ENCODE results near the gene MIS12. TPM values are rescaled to one million over a fixed set of nuclear protein-coding genes. Genes with fewer than 3 reads are reported as not detected.

The MIS12 gene
- total and polyA plus RNA-seq, 2 donors (not counting 1 experiment from before 2014, with no cell fraction given), result 20.9 to 41.1 TPM

GRCh38 chr17:5508810-5509209 is 22.4 kb downstream of the MIS12 start:
- TF ChIP-seq, protein P1, sequence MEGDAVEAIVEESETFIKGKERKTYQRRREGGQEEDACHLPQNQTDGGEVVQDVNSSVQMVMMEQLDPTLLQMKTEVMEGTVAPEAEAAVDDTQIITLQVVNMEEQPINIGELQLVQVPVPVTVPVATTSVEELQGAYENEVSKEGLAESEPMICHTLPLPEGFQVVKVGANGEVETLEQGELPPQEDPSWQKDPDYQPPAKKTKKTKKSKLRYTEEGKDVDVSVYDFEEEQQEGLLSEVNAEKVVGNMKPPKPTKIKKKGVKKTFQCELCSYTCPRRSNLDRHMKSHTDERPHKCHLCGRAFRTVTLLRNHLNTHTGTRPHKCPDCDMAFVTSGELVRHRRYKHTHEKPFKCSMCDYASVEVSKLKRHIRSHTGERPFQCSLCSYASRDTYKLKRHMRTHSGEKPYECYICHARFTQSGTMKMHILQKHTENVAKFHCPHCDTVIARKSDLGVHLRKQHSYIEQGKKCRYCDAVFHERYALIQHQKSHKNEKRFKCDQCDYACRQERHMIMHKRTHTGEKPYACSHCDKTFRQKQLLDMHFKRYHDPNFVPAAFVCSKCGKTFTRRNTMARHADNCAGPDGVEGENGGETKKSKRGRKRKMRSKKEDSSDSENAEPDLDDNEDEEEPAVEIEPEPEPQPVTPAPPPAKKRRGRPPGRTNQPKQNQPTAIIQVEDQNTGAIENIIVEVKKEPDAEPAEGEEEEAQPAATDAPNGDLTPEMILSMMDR (IDR thresholded peaks at IDR 0.05), result no peak
- TF ChIP-seq EZH2 (IDR thresholded peaks at IDR 0.05; ENCODE audit: borderline replicate concordance, insufficient read depth, low read depth, low read length, poor library complexity, severe bottlenecking), result no peak
- no peak overlapping the region for H3K4me2 ChIP-seq (replicated peaks; ENCODE audit: low read depth, low read length, poor library complexity, severe bottlenecking)
- no peak overlapping the region for H3K27ac Mint-ChIP-seq

GRCh38 chr17:5509482-5509881 is 23.1 kb downstream of the MIS12 start:
- no peak overlapping the region for H3K27ac ChIP-seq (ENCODE audit: low read length in 2 of 2)
- no peaks in the 10 kb centered on the region for H3K27me3 Mint-ChIP-seq
- H3K4me1 Mint-ChIP-seq, result peaks cover 10% of the 10 kb centered on the region
- H3K4me3 ChIP-seq (ENCODE audit: control extremely low read depth in 1 of 5, extremely low read depth in 1 of 5, insufficient read depth in 1 of 5, low read depth in 2 of 5, low read length in 4 of 5), result no peak overlapping the region
- no peak for TF ChIP-seq EZH2 (IDR thresholded peaks at IDR 0.05; ENCODE audit: borderline replicate concordance, insufficient read depth, low read depth, low read length, poor library complexity, severe bottlenecking)
- TF ChIP-seq, protein P1 (IDR thresholded peaks at IDR 0.05), result no peak
- H3K9me3 Mint-ChIP-seq (ENCODE audit: insufficient read depth), result no peaks in the 10 kb centered on the region
- intact Hi-C loops (cut with micrococcal nuclease), result no loop called here
- CTCF ChIA-PET, result no interaction called here
- no peaks in the 10 kb centered on the region for H3K79me2 ChIP-seq (ENCODE audit: control insufficient read depth, insufficient read depth, low read length)
- H3K4me1 ChIP-seq (ENCODE audit: control insufficient read depth in 2 of 2, insufficient read depth in 2 of 2, low read length in 2 of 2), result peaks cover 5 to 6% of the 10 kb centered on the region in 2 donors
- no CpG with 5 or more reads among the region's 8 CpGs for WGBS (ENCODE audit: insufficient coverage)
- no peak for ATAC-seq (ENCODE audit: low read depth)
- peaks cover 2 to 38% of the 10 kb centered on the region in 2 experiments for H3K36me3 ChIP-seq (replicated peaks in 1 of 2; ENCODE audit: control extremely low read depth in 1 of 2, control insufficient read depth in 1 of 2, extremely low read depth in 1 of 2, insufficient read depth in 2 of 2, low read length in 1 of 2)
- no peak overlapping the region for H3K4me3 Mint-ChIP-seq
- H4K20me1 ChIP-seq (ENCODE audit: control insufficient read depth, insufficient read depth, low read length, poor library complexity, severe bottlenecking), result no peaks in the 10 kb centered on the region
- H2AFZ ChIP-seq (ENCODE audit: insufficient read depth, low read depth, low read length, poor library complexity, severe bottlenecking), result no peak overlapping the region
- no peak for DNase-seq
- no peak overlapping the region for H3K27ac Mint-ChIP-seq
- H3K4me2 ChIP-seq (replicated peaks; ENCODE audit: low read depth, low read length, poor library complexity, severe bottlenecking), result no peak overlapping the region
- no peak overlapping the region for H3K9ac ChIP-seq (ENCODE audit: low read length)
- POLR2A ChIA-PET, result no interaction called here
- H3K9me3 ChIP-seq (ENCODE audit: control extremely low read depth in 1 of 3, control insufficient read depth in 2 of 3, insufficient read depth in 1 of 3, low read length in 2 of 3), result peaks cover 0 to 4% (median 0%) of the 10 kb centered on the region in 3 donors
- H3K27me3 ChIP-seq (replicated peaks in 1 of 4; ENCODE audit: control extremely low read depth in 1 of 4, control insufficient read depth in 3 of 4, insufficient read depth in 4 of 4, low read length in 3 of 4), result no peaks in the 10 kb centered on the region

More at GRCh38 chr17:5508810-5509209, 22.4 kb downstream of the MIS12 start:
- Histone ChIP-seq H3K4me3 (ENCODE audit: control extremely low read depth in 1 of 5, extremely low read depth in 1 of 5, insufficient read depth in 1 of 5, low read depth in 2 of 5, low read length in 4 of 5) (no peak overlapping the region), H2AFZ (ENCODE audit: insufficient read depth, low read depth, low read length, poor library complexity, severe bottlenecking) (no peak overlapping the region), H3K36me3 (replicated peaks in 1 of 2; ENCODE audit: control extremely low read depth in 1 of 2, control insufficient read depth in 1 of 2, extremely low read depth in 1 of 2, insufficient read depth in 2 of 2, low read length in 1 of 2) (peaks cover 2 to 32% of the 10 kb centered on the region in 2 experiments), H3K27ac (ENCODE audit: low read length in 2 of 2) (no peak overlapping the region), H3K9me3 (ENCODE audit: control extremely low read depth in 1 of 3, control insufficient read depth in 2 of 3, insufficient read depth in 1 of 3, low read length in 2 of 3) (peaks cover 0 to 4% (median 0%) of the 10 kb centered on the region in 3 donors), H3K79me2 (ENCODE audit: control insufficient read depth, insufficient read depth, low read length) (no peaks in the 10 kb centered on the region), H3K9ac (ENCODE audit: low read length) (no peak overlapping the region), H3K4me1 (ENCODE audit: control insufficient read depth in 2 of 2, insufficient read depth in 2 of 2, low read length in 2 of 2) (peaks cover 5 to 6% of the 10 kb centered on the region in 2 donors), H3K27me3 (replicated peaks in 1 of 4; ENCODE audit: control extremely low read depth in 1 of 4, control insufficient read depth in 3 of 4, insufficient read depth in 4 of 4, low read length in 3 of 4) (no peaks in the 10 kb centered on the region), H4K20me1 (ENCODE audit: control insufficient read depth, insufficient read depth, low read length, poor library complexity, severe bottlenecking) (no peaks in the 10 kb centered on the region)
- WGBS (ENCODE audit: insufficient coverage), result 88% methylated on average over 4 of the region's 4 CpGs
- DNase-seq (no peak), ATAC-seq (ENCODE audit: low read depth) (no peak)
- H3K9me3 Mint-ChIP-seq (ENCODE audit: insufficient read depth), result no peaks in the 10 kb centered on the region
- no peaks in the 10 kb centered on the region for H3K27me3 Mint-ChIP-seq
- ChIA-PET CTCF (no interaction called here), POLR2A (no interaction called here)
- intact Hi-C loops (cut with micrococcal nuclease), result no loop called here
- peaks cover 10% of the 10 kb centered on the region for H3K4me1 Mint-ChIP-seq
- H3K4me3 Mint-ChIP-seq, result no peak overlapping the region

All from B cell (primary cell).